OCI-LY7 (cell line): ENCODE data around the gene DBR1. TPM values are rescaled to one million over a fixed set of nuclear protein-coding genes. Genes with fewer than 3 reads are reported as not detected.

Experiments used
- BruUV-seq: library from RNA; stranded (reverse); fragments of 400-500 nt; replicated peaks from 2 replicates; lab custom pipeline; 2021; lab: Mats Ljungman, UMichigan
- CTCF ChIA-PET: fragments of 300-600 bp; sonication (Branson Sonifier 250); formaldehyde crosslinking; loops from one replicate; lab custom pipeline; 2022; ENCODE audit warnings: antibody characterized with exemption; ENCODE audit not compliant: unreplicated experiment; lab: Charles Lee
- POLR2A ChIA-PET: fragments of 300-600 bp; sonication (Branson Sonifier 250); formaldehyde crosslinking; loops from one replicate; lab custom pipeline; 2022; ENCODE audit warnings: antibody characterized with exemption; lab: Charles Lee
- DNase-seq: peaks from one replicate; pipeline ENCODE4 v3.0.0-alpha.2; 2015; ENCODE audit warnings: low spot score
- H2AFZ ChIP-seq: fragments of 200-600 bp; sonication (generic), shearing (Covaris generic); 2 replicates; pipeline ENCODE4 v1.6.1; 2014; ENCODE audit warnings: mild to moderate bottlenecking, antibody characterized with exemption, low read length, moderate library complexity
- H3K27ac ChIP-seq: fragments of 200-600 bp; sonication (generic); 2 replicates; pipeline ENCODE4 v1.5.1; 2014; ENCODE audit warnings: mixed run types, low read depth, mild to moderate bottlenecking, moderate library complexity, low read length, inconsistent platforms; ENCODE audit not compliant: poor library complexity, severe bottlenecking
- H3K36me3 ChIP-seq: fragments of 200-600 bp; sonication (generic); 2 replicates; pipeline ENCODE4 v1.6.1; 2014; ENCODE audit warnings: mild to moderate bottlenecking, antibody characterized with exemption, low read length, moderate library complexity, mixed read lengths; ENCODE audit not compliant: insufficient read depth
- H3K4me1 ChIP-seq: fragments of 200-600 bp; sonication (generic); 2 replicates; pipeline ENCODE4 v1.5.1; 2014; ENCODE audit warnings: mild to moderate bottlenecking, low read length; ENCODE audit not compliant: insufficient read depth, poor library complexity, severe bottlenecking
- H3K4me2 ChIP-seq: fragments of 200-600 bp; sonication (generic); 2 replicates; pipeline ENCODE4 v1.6.1; 2014; ENCODE audit warnings: mild to moderate bottlenecking, low read length
- H3K4me3 ChIP-seq: fragments of 200-600 bp; sonication (generic); 2 replicates; pipeline ENCODE4 v1.5.1; 2014; ENCODE audit warnings: mild to moderate bottlenecking, low read depth, low read length; ENCODE audit not compliant: poor library complexity, severe bottlenecking
- H3K79me2 ChIP-seq: fragments of 200-600 bp; sonication (generic); 2 replicates; pipeline ENCODE4 v1.6.1; 2016; ENCODE audit warnings: low read depth, mild to moderate bottlenecking, low read length, moderate library complexity, mixed read lengths; ENCODE audit not compliant: insufficient read depth
- H3K9me2 ChIP-seq: fragments of 200-600 bp; sonication (generic); 2 replicates; pipeline ENCODE4 v1.6.1; 2016; ENCODE audit warnings: mild to moderate bottlenecking, low read length, mixed read lengths; ENCODE audit not compliant: insufficient read depth
- H3K9me3 ChIP-seq: fragments of 200-600 bp; sonication (generic); 2 replicates; pipeline ENCODE4 v1.6.1; 2014; ENCODE audit warnings: mild to moderate bottlenecking, mixed run types, low read length, mixed read lengths
- H4K20me1 ChIP-seq: fragments of 200-600 bp; sonication (generic); 2 replicates; pipeline ENCODE4 v1.6.1; 2014; ENCODE audit warnings: mild to moderate bottlenecking, antibody characterized with exemption, low read length, moderate library complexity, mixed read lengths; ENCODE audit not compliant: insufficient read depth
- CTCF ChIP-seq: fragments of 200-600 bp; sonication (generic); conservative IDR thresholded peaks from 2 replicates; pipeline ENCODE4 v1.5.1; 2014; ENCODE audit warnings: mild to moderate bottlenecking, antibody characterized with exemption, low read length, moderate library complexity, mixed read lengths
- EZH2phosphoT487 ChIP-seq: fragments of 200-600 bp; sonication (generic); IDR thresholded peaks from 2 replicates; pipeline ENCODE4 v1.6.1; 2018; ENCODE audit warnings: low read depth, borderline replicate concordance, mild to moderate bottlenecking, mixed run types, antibody characterized with exemption, low read length, moderate library complexity, mixed read lengths
- intact Hi-C: fragments of 100-400 bp; cut with micrococcal nuclease; formaldehyde crosslinking; loops from one replicate; pipeline ENCODE4 v1.10.0; 2022; ENCODE audit not compliant: unreplicated experiment
- total RNA-seq, 2 experiments: library from RNA; depleted of rRNA in 1 of 2; stranded (reverse); fragments of >200 nt in 1 of 2; shearing (Covaris generic) in 1 of 2; gene quantifications; 2 replicates each; pipeline ENCODE4 v1.2.3, GENCODE V29; 2014 to 2022

The DBR1 gene
- total RNA-seq, 2 experiments from 2014 or later = 13.6 to 22.7 TPM

GRCh38 chr3:138220242-138220641 lies 45.5 kb upstream of the DBR1 start:
- intact Hi-C loops = no loop called here
- no peaks in the 10 kb centered on the region for H3K4me1 ChIP-seq

DNA sequence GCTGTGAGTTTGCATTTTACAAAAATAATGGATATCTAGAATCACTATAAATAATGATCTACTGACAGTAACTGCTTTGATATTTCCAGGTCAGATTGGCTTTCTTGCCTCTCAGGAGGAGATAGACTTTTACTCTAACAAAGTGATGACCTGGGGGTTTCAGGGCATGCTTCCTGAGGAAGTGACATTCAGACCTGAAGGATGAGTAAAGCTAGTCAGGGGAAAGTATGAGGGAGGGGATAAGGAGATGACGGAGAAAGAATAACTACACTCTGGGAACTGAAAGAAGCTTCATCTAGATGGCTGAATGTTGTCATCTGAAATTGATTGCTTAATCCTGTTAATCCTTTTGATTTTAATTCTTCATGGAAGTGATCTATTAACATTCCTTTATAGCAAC lies 44.5 kb upstream of the DBR1 start:
- H3K4me3 ChIP-seq = no peak overlapping the region
- H3K27ac ChIP-seq = no peak overlapping the region
- ChIA-PET CTCF (no interaction called here), POLR2A (interaction anchor here (0.7 to 1.3 kb wide), 2 partner anchors 12 to 1336 kb away, joined by 3 read pairs; no protein-coding TSS in a partner anchor)
- H4K20me1 ChIP-seq = 0 out of 2 replicates have a peak, but pooled peaks cover 8% of the 10 kb centered on the region
- H2AFZ ChIP-seq = no peak overlapping the region
- BruUV-seq = no TSS peak
- H3K4me1 ChIP-seq = no peaks in the 10 kb centered on the region
- no peaks in the 10 kb centered on the region for H3K9me3 ChIP-seq
- intact Hi-C loops = no loop called here
- H3K4me2 ChIP-seq = no peak overlapping the region
- no peak for TF ChIP-seq CTCF
- no peak for TF ChIP-seq EZH2phosphoT487
- no peak for DNase-seq
- no peaks in the 10 kb centered on the region for H3K9me2 ChIP-seq
- H3K79me2 ChIP-seq = peaks cover 41% of the 10 kb centered on the region; the same call in 1 of the 2 replicates
- H3K36me3 ChIP-seq = peaks cover 49% of the 10 kb centered on the region

More at GRCh38 chr3:138220242-138220641, 45.5 kb upstream of the DBR1 start:
- no peak for TF ChIP-seq EZH2phosphoT487
- TF ChIP-seq CTCF = no peak
- ChIA-PET CTCF (no interaction called here), POLR2A (interaction anchor here (0.6 to 1.4 kb wide), 2 partner anchors 10 to 1755 kb away, joined by 5 to 6 read pairs; no protein-coding TSS in a partner anchor)
- peaks cover 41% of the 10 kb centered on the region; the same call in 1 of the 2 replicates for H3K79me2 ChIP-seq
- H4K20me1 ChIP-seq = 0 out of 2 replicates have a peak, but pooled peaks cover 8% of the 10 kb centered on the region
- no peak for DNase-seq
- no peak overlapping the region for H3K4me3 ChIP-seq
- no TSS peak for BruUV-seq
- no peaks in the 10 kb centered on the region for H3K9me3 ChIP-seq
- no peaks in the 10 kb centered on the region for H3K9me2 ChIP-seq
- H3K4me2 ChIP-seq = no peak overlapping the region
- no peak overlapping the region for H3K27ac ChIP-seq
- peaks cover 59% of the 10 kb centered on the region for H3K36me3 ChIP-seq
- no peak overlapping the region for H2AFZ ChIP-seq

- intact Hi-C loops = no loop called here
- TF ChIP-seq CTCF (no peak), EZH2phosphoT487 (no peak)
- no peak for DNase-seq
- Histone ChIP-seq H3K4me1 (no peaks in the 10 kb centered on the region), H3K4me2 (no peak overlapping the region), H3K9me3 (no peaks in the 10 kb centered on the region), H3K27ac (no peak overlapping the region), H2AFZ (no peak overlapping the region), H3K36me3 (peaks cover 69% of the 10 kb centered on the region), H3K79me2 (peaks cover 59% of the 10 kb centered on the region), H3K9me2 (no peaks in the 10 kb centered on the region), H3K4me3 (no peak overlapping the region), H4K20me1 (peaks cover 21% of the 10 kb centered on the region)
- CTCF ChIA-PET = no interaction called here
- BruUV-seq = no TSS peak
- POLR2A ChIA-PET = interaction anchor here (0.7 to 1.5 kb wide), 3 partner anchors 9 to 513 kb away, joined by 3 to 5 read pairs (median 3); no protein-coding TSS in a partner anchor
These were observed 38.8 kb upstream of the DBR1 start for GRCh38 chr3:138213398-138214085.
